Activated CD8-positive, alpha-beta memory T cell treated with anti-CD3 and anti-CD28 coated beads, Interleukin-2, amount 10 ng/mL, durations not matched to agents 7 days and 5 days (primary cell): Measurements from ENCODE around the gene TMEM147. TPM values are rescaled to one million over a fixed set of nuclear protein-coding genes. Genes with fewer than 3 reads are reported as not detected.

Experiments
- ATAC-seq: fragments of 150-1000 bp; cut with Tn5 transposase; one replicate; pipeline ENCODE4 v1.10.0; 2021; ENCODE audit warnings: moderate library complexity
- CTCF ChIA-PET: fragments of 350-600 bp; sonication (Branson Sonifier 250); formaldehyde crosslinking; loops from one replicate; lab custom pipeline; 2021; ENCODE audit warnings: antibody characterized with exemption; lab: Charles Lee
- DNase-seq: peaks from one replicate; pipeline ENCODE4 v3.0.0-alpha.2; 2020
- H3K27ac Mint-ChIP-seq: one replicate; pipeline ENCODE4 v1.8.0; 2021; ENCODE audit warnings: mild to moderate bottlenecking, mixed read lengths
- H3K27me3 Mint-ChIP-seq: one replicate; pipeline ENCODE4 v1.8.0; 2021; ENCODE audit warnings: mixed read lengths
- H3K36me3 Mint-ChIP-seq: one replicate; pipeline ENCODE4 v1.8.0; 2021; ENCODE audit warnings: mild to moderate bottlenecking, mixed read lengths
- H3K4me1 Mint-ChIP-seq: one replicate; pipeline ENCODE4 v1.8.0; 2021; ENCODE audit warnings: mixed read lengths
- H3K4me3 Mint-ChIP-seq: one replicate; pipeline ENCODE4 v1.8.0; 2021; ENCODE audit warnings: mild to moderate bottlenecking, moderate library complexity, mixed read lengths
- H3K9me3 Mint-ChIP-seq: one replicate; pipeline ENCODE4 v1.8.0; 2022; ENCODE audit warnings: low read depth, mixed read lengths
- total RNA-seq, 2 experiments: library from RNA; stranded (reverse); gene quantifications; one replicate each; pipeline ENCODE4 v1.2.3, GENCODE V29; 2021

TMEM147 gene
- total RNA-seq, 2 experiments from 2014 or later: 43.6 to 65.3 TPM

- ATAC-seq (no peak), DNase-seq (no peak)
- Mint-ChIP-seq H3K27me3 (peaks cover 26% of the 10 kb centered on the region), H3K9me3 (no peaks in the 10 kb centered on the region), H3K4me3 (no peak overlapping the region), H3K36me3 (no peaks in the 10 kb centered on the region), H3K4me1 (no peaks in the 10 kb centered on the region), H3K27ac (no peak overlapping the region)
- CTCF ChIA-PET: interaction anchor here (1.3 kb wide), 1 partner anchor 16 kb away, joined by 3 read pairs; no protein-coding TSS in a partner anchor
Observed at GRCh38 chr19:35525873-35526272, 19.6 kb upstream of the TMEM147 start.

- DNase-seq (no peak), ATAC-seq (no peak)
- Mint-ChIP-seq H3K27ac (no peak within 1 kb of the TSS), H3K9me3 (no peaks in the 10 kb centered on the region), H3K36me3 (no peaks in the 10 kb centered on the region), H3K4me3 (no peak within 1 kb of the TSS), H3K27me3 (peaks cover 39% of the 10 kb centered on the region), H3K4me1 (no peaks in the 10 kb centered on the region)
- CTCF ChIA-PET: no interaction called here
Observed at GRCh38 chr19:35528218-35529038, 17.0 kb upstream of the TMEM147 start, which contains the start of gene SBSN. SBSN (minus strand) TSS chr19:35528311; CDS start chr19:35528281, 30 bp downstream.

- no peak overlapping the region for H3K4me3 Mint-ChIP-seq
- peaks cover 6% of the 10 kb centered on the region for H3K4me1 Mint-ChIP-seq
- DNase-seq (no peak), ATAC-seq (no peak)
- H3K36me3 Mint-ChIP-seq: no peaks in the 10 kb centered on the region
- H3K27ac Mint-ChIP-seq: no peak overlapping the region
- H3K27me3 Mint-ChIP-seq: peaks cover 44% of the 10 kb centered on the region
- CTCF ChIA-PET: interaction anchor here (1.2 kb wide), 1 partner anchor 35 kb away, joined by 3 read pairs; no protein-coding TSS in a partner anchor
- H3K9me3 Mint-ChIP-seq: no peaks in the 10 kb centered on the region
Observed at GRCh38 chr19:35529241-35530218, 15.9 kb upstream of the TMEM147 start.

- peaks cover 6% of the 10 kb centered on the region for H3K4me1 Mint-ChIP-seq
- CTCF ChIA-PET: interaction anchor here (1.1 to 1.8 kb wide), 3 partner anchors 17 to 36 kb away, joined by 5 read pairs; no protein-coding TSS in a partner anchor
- peaks cover 46% of the 10 kb centered on the region for H3K27me3 Mint-ChIP-seq
- no peak overlapping the region for H3K4me3 Mint-ChIP-seq
- ATAC-seq: no peak
- DNase-seq: no peak
- H3K36me3 Mint-ChIP-seq: no peaks in the 10 kb centered on the region
- H3K27ac Mint-ChIP-seq: no peak overlapping the region
- no peaks in the 10 kb centered on the region for H3K9me3 Mint-ChIP-seq
Observed at GRCh38 chr19:35531291-35531690, 14.1 kb upstream of the TMEM147 start.

GRCh38 chr19:35533201-35533821 lies 12.1 kb upstream of the TMEM147 start, which contains the start of gene GAPDHS:
GAPDHS (plus strand) TSS chr19:35533456; CDS start chr19:35533528, 72 bp downstream.
- CTCF ChIA-PET: no interaction called here
- peak within 1 kb of the TSS; percentile 12 for H3K27ac Mint-ChIP-seq
- no peaks in the 10 kb centered on the region for H3K9me3 Mint-ChIP-seq
- no peaks in the 10 kb centered on the region for H3K36me3 Mint-ChIP-seq
- H3K27me3 Mint-ChIP-seq: peaks cover 45% of the 10 kb centered on the region
- DNase-seq (no peak), ATAC-seq (no peak)
- H3K4me1 Mint-ChIP-seq: peaks cover 16% of the 10 kb centered on the region
- peak within 1 kb of the TSS; percentile 57 for H3K4me3 Mint-ChIP-seq

- Mint-ChIP-seq H3K27ac (peak overlapping the region; percentile 12), H3K9me3 (no peaks in the 10 kb centered on the region)
Observed at GRCh38 chr19:35533822-35534392, 11.5 kb upstream of the TMEM147 start.

GRCh38 chr19:35534803-35535480 lies 10.5 kb upstream of the TMEM147 start:
- CTCF ChIA-PET: interaction anchor here (0.6 to 2.1 kb wide), 3 partner anchors 14 to 53 kb away, joined by 3 to 10 read pairs (median 3); no protein-coding TSS in a partner anchor
- ATAC-seq (no peak), DNase-seq (no peak)
- no peak overlapping the region for H3K27ac Mint-ChIP-seq
- peaks cover 33% of the 10 kb centered on the region for H3K27me3 Mint-ChIP-seq
- no peaks in the 10 kb centered on the region for H3K36me3 Mint-ChIP-seq
- H3K9me3 Mint-ChIP-seq: no peaks in the 10 kb centered on the region
- no peak overlapping the region for H3K4me3 Mint-ChIP-seq
- H3K4me1 Mint-ChIP-seq: peaks cover 16% of the 10 kb centered on the region

More at GRCh38 chr19:35533822-35534392, 11.5 kb upstream of the TMEM147 start:
- CTCF ChIA-PET: interaction anchor here (1.1 to 2.1 kb wide), 2 partner anchors 15 to 24 kb away, joined by 3 to 10 read pairs; no protein-coding TSS in a partner anchor
- ATAC-seq: peak; percentile 83
- Mint-ChIP-seq H3K4me1 (peaks cover 16% of the 10 kb centered on the region), H3K4me3 (peak overlapping the region; percentile 57), H3K36me3 (no peaks in the 10 kb centered on the region), H3K27me3 (peaks cover 39% of the 10 kb centered on the region)
- peak; percentile 73 for DNase-seq

GRCh38 chr19:35539314-35539713 lies 6.1 kb upstream of the TMEM147 start:
- CTCF ChIA-PET: no interaction called here
- Mint-ChIP-seq H3K36me3 (peaks cover 2% of the 10 kb centered on the region), H3K4me1 (peaks cover 15% of the 10 kb centered on the region), H3K4me3 (no peak overlapping the region), H3K27ac (no peak overlapping the region), H3K27me3 (peaks cover 7% of the 10 kb centered on the region), H3K9me3 (no peaks in the 10 kb centered on the region)
- DNase-seq: no peak
- ATAC-seq: no peak

- DNase-seq: no peak
- H3K27me3 Mint-ChIP-seq: peaks cover 2% of the 10 kb centered on the region
- CTCF ChIA-PET: no interaction called here
- no peak for ATAC-seq
- H3K27ac Mint-ChIP-seq: no peak overlapping the region
- no peak overlapping the region for H3K4me3 Mint-ChIP-seq
- no peaks in the 10 kb centered on the region for H3K9me3 Mint-ChIP-seq
- H3K36me3 Mint-ChIP-seq: peaks cover 3% of the 10 kb centered on the region
- H3K4me1 Mint-ChIP-seq: peaks cover 20% of the 10 kb centered on the region
Observed at GRCh38 chr19:35539850-35540249, 5.6 kb upstream of the TMEM147 start.

GRCh38 chr19:35540356-35540927 lies 5.0 kb upstream of the TMEM147 start:
- DNase-seq (no peak), ATAC-seq (no peak)
- Mint-ChIP-seq H3K9me3 (no peaks in the 10 kb centered on the region), H3K36me3 (peaks cover 3% of the 10 kb centered on the region), H3K27me3 (no peaks in the 10 kb centered on the region), H3K4me1 (peaks cover 21% of the 10 kb centered on the region), H3K27ac (no peak overlapping the region), H3K4me3 (no peak overlapping the region)
- CTCF ChIA-PET: no interaction called here

GRCh38 chr19:35542209-35542608 lies 3.2 kb upstream of the TMEM147 start:
- H3K27me3 Mint-ChIP-seq: no peaks in the 10 kb centered on the region
- no peak for DNase-seq
- no peak for ATAC-seq
- no peaks in the 10 kb centered on the region for H3K9me3 Mint-ChIP-seq
- H3K36me3 Mint-ChIP-seq: peaks cover 3% of the 10 kb centered on the region
- H3K4me3 Mint-ChIP-seq: no peak overlapping the region
- no peak overlapping the region for H3K27ac Mint-ChIP-seq
- peaks cover 24% of the 10 kb centered on the region for H3K4me1 Mint-ChIP-seq
- CTCF ChIA-PET: interaction anchor here (1.5 to 1.9 kb wide), 2 partner anchors 32 to 50 kb away, joined by 3 to 7 read pairs; no protein-coding TSS in a partner anchor
